Stimulated activated CD8-positive, alpha-beta memory T cell treated with anti-CD3 and anti-CD28 coated beads, Interleukin-12 subunit alpha, Interleukin-12 subunit beta, amount 100 ng/mL, for 4 hours (primary cell): ENCODE data around the gene LCN2.
"Not testable (repeated sequence)": the region's sequence is repeated elsewhere in the genome, so short reads cannot be mapped to it uniquely, and the experiment has no call there.

Source experiments
- DNase-seq: peaks from one replicate; pipeline ENCODE4 v3.0.0-alpha.2; 2020; ENCODE audit warnings: low read depth

The LCN2 gene

DNA sequence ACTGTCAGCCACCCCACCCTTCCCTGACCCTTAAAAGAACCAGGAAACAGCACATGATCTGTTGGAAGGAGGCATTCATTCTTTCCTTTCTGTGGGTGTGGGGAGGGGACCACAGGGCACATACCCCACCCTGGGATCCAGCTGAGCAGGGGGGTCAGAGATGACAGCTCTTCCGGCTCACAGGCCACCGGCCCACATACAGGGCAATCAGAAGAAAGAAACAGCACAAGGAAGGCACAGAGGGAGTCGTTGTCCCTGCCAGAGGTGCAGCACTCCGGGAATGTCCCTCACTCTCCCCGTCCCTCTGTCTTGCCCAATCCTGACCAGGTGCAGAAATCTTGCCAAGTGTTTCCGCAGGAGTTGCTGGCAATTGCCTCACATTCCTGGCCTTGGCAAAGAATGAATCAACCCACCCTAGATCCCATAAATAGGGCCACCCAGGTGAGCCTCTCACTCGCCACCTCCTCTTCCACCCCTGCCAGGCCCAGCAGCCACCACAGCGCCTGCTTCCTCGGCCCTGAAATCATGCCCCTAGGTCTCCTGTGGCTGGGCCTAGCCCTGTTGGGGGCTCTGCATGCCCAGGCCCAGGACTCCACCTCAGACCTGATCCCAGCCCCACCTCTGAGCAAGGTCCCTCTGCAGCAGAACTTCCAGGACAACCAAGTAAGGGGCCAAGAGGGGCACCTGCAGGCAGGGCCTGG lies at the start of gene LCN2:
LCN2 (plus strand) TSS at position 453 of the 701 bp plus-strand sequence; CDS start at position 526, 73 bp downstream.
- DNase-seq, result no peak

DNA sequence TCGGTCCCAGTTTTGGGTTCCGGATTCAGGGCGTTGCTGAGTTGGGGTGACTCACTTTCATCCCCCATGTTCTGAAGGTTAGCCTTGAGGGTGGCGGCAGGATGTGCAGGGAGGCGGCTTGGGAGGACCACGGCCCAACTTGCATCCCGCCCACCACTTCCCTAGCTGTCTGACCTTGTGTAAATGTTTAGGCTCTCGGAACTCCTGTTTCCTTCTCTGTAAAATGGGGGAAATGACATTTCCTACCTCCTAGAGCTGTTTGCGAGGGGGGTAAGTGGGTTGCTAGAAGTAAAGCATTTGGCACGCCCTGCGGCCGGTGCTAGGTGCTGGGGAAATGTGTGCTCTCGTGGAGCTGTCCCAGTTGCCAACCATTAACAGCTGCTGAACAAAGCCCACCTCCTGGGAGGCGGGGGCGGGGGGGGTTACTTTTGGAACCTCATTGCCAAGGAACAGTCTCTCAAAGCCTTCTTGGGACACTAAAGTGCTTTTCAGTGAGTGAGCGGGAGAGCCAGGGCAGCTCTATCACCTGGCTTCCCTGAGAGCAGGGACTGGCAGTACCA lies 49.2 kb upstream of the LCN2 start:
- no peak for DNase-seq

DNA sequence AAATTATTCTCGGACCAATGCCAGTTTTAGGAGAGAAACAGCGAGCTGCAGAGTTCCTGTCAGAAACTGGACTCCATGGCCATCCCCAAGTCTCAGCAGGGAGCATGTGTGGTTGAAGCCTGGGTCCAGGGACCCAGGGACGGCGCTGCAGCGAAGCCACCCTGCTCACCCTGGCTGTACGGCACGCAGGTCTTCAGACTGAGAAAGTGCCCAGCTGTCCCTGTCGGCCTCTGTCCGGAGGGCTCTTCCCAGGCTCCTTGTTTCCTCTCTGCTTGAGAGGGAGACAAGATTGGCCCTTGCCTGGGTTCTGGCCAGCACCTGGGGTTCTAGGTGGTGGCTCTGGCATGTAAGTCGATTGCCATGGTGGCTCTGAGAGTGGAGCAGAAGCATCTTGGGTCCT lies 48.7 kb upstream of the LCN2 start:
- DNase-seq, result no peak

DNA sequence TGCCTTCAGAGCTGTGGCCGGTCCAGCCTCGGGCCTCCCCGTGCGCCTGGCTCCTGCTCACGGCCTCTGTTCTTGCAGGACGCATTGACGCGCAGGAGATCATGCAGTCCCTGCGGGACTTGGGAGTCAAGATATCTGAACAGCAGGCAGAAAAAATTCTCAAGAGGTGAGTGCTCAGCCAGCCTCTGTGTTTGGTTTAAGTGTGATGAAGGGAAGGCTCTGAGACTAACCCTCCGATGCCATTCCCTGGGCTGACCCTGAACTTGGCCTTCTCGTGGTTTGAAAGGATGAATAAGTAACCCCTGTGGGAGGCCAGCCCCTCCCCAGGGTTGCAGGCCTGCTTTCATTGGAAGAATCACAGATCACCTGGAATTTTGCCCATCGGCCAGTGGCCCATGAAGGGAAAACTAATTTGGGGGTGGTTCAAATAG lies 48.0 kb upstream of the LCN2 start:
- DNase-seq, result no peak

DNA sequence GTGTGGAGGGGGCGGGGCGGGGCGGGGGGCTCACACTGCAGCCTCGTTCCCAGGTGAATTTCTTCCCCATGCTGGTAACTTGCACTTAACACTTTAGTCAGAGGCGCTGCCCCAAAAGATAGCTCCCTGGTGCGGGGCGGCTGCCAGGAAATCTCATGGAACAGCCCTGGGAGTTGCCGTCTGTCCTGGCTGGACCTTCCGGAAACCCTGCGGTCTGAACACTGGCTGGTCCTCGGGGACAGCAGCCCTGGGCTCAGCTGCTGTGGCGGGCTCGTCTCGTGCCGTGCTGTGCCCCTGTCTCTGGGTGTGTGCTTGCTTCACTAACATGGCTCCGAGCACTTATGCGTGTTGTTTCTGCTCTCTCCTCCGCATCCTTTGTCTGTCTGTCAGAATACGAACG lies 47.6 kb upstream of the LCN2 start:
- DNase-seq, result no peak

DNA sequence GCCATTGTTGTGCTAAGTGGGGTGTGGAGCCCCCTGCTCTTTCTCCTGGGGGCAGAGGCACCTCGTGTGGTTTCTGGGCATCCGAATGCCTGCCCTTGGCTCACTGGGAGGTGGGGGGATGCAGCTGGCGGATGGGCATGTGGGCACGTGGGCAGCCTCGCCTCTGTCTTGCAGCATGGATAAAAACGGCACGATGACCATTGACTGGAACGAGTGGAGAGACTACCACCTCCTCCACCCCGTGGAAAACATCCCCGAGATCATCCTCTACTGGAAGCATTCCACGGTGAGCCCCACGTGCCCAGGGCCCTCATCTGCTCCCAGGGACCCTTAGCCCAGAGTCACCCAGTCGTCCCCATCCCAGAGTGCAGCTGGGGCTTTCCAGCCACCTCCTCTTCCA lies 47.1 kb upstream of the LCN2 start:
- DNase-seq, result no peak

DNA sequence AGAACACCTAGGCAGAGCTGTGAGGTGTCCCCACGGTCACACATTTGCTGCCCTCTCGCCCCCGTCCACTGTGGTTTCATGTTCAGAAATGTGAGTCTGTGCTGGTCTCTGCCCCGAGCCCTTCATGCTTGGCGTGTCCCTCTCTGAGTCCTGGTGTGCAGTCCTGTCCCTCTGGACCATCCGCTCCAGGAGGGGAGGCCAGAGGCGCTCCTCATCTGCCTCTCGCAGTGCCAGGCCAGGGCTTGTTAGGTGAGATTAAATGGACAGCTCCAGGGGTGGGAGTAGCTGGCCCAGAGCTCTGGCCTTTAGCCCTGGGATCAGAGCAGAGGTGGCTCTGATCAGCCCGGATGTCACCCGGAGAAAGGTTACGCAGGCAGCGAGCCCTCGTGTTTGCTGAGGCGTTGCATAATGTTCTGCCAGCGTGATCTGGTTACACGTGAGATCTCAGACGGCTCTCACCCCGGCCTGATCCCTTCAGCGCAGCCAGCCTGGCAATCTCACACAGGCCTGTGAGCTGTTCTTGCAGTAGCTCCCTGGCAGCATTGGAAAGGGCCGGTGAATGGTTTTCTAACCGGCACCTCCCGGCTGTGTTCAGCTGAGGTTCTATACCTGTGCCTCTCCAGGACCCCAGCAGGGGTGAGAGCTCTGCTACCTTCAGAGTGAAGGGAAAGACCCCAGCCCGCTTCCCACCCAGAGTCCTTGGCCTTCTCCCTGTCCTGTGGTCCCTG lies 46.2 kb upstream of the LCN2 start:
- DNase-seq, result no peak

DNA sequence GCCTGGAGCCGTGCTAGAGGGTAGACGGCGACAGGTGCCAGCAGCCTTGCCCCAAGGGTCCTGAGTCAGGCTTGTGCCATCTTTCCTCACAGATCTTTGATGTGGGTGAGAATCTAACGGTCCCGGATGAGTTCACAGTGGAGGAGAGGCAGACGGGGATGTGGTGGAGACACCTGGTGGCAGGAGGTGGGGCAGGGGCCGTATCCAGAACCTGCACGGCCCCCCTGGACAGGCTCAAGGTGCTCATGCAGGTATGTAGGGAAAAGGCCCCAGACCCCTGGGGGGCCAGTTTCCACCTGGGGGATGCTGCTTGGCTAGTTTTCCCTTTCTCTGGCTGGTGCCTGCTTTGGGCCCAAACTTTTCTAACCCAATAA lies 45.7 kb upstream of the LCN2 start:
- DNase-seq, result no peak

DNA sequence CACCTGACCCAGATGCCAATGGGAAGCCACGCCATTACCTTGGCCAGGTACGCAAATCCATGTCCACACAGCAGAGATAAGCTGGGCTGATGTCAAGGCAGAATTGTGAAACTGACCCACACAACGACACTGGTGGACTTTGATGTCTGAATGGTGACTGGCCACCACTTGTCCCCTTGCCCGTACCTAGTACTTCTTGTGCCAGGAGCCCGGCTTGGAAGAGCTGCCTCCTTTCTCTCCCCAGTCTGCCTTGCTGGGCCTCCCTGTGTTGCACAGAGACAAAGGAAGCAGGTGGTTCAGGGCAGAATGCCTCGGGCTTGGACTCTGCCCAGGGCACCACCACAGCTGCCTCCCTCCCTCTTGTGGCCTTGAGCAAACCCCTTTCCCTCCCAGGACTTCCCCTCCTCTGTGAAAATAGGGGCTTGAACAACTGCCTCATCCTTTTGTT lies 45.1 kb upstream of the LCN2 start:
- no peak for DNase-seq

DNA sequence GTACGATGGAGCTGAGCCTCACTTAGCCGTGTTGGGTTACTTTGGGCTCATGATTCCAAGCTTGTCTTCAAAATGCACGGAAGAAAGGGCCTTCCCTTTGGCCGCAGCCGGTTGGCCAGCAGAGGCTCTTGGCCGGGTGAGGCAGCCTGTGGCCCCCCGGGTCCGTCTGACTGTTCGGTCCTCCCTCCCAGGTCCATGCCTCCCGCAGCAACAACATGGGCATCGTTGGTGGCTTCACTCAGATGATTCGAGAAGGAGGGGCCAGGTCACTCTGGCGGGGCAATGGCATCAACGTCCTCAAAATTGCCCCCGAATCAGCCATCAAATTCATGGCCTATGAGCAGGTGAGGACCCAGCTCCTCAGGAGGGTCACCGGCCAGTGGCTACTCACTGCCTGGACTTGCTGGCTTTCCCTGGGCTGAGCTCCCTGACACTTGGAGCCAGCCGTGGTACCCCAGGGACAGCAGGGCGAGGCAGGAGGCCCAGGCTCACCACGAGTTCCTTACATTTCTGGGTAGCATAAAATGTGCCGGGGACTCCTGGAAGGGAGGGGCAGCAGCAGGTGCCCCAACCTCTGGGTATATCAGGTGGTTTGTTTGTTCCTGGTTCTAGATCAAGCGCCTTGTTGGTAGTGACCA lies 43.6 kb upstream of the LCN2 start:
- DNase-seq, result no peak

DNA sequence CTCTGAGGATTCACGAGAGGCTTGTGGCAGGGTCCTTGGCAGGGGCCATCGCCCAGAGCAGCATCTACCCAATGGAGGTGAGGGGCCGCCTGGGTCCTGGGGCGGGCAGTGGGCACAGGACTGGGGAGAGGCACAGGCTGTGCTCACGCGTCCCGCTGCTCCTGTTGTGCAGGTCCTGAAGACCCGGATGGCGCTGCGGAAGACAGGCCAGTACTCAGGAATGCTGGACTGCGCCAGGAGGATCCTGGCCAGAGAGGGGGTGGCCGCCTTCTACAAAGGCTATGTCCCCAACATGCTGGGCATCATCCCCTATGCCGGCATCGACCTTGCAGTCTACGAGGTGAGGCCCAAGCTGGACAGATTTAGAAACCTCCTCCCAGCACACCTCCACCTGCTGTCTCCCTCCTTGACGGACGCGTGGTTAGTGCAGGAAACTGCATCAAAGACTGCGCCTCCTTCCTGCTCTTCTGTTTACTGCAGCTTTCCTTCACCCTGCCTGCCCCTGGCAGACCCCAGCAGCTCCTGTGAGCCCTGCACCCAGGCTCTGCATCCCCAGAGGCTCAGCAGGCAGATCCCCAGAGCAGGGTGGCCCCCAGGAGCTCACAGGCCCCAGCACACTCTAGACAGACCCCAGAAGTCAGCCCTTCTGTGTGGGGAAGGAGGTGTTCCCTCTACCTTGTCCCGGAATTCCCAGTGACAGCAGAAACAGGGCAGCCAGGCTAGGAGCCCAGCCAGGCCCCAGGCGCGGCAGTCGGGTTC lies 42.9 kb upstream of the LCN2 start:
- DNase-seq, result no peak

DNA sequence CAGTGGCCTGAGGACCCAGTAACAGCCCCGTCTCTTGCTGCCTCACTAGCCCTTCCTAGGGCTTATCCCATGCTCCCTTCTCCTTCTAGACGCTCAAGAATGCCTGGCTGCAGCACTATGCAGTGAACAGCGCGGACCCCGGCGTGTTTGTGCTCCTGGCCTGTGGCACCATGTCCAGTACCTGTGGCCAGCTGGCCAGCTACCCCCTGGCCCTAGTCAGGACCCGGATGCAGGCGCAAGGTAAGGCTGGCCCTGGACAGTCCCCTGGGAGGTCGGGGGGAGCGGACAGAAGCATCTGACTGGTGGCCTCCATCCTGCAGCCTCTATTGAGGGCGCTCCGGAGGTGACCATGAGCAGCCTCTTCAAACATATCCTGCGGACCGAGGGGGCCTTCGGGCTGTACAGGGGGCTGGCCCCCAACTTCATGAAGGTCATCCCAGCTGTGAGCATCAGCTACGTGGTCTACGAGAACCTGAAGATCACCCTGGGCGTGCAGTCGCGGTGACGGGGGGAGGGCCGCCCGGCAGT lies 42.2 kb upstream of the LCN2 start:
- no peak for DNase-seq

DNA sequence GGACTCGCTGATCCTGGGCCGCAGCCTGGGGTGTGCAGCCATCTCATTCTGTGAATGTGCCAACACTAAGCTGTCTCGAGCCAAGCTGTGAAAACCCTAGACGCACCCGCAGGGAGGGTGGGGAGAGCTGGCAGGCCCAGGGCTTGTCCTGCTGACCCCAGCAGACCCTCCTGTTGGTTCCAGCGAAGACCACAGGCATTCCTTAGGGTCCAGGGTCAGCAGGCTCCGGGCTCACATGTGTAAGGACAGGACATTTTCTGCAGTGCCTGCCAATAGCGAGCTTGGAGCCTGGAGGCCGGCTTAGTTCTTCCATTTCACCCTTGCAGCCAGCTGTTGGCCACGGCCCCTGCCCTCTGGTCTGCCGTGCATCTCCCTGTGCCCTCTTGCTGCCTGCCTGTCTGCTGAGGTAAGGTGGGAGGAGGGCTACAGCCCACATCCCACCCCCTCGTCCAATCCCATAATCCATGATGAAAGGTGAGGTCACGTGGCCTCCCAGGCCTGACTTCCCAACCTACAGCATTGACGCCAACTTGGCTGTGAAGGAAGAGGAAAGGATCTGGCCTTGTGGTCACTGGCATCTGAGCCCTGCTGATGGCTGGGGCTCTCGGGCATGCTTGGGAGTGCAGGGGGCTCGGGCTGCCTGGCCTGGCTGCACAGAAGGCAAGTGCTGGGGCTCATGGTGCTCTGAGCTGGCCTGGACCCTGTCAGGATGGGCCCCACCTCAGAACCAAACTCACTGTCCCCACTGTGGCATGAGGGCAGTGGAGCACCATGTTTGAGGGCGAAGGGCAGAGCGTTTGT lies 41.6 kb upstream of the LCN2 start:
- no peak for DNase-seq

DNA sequence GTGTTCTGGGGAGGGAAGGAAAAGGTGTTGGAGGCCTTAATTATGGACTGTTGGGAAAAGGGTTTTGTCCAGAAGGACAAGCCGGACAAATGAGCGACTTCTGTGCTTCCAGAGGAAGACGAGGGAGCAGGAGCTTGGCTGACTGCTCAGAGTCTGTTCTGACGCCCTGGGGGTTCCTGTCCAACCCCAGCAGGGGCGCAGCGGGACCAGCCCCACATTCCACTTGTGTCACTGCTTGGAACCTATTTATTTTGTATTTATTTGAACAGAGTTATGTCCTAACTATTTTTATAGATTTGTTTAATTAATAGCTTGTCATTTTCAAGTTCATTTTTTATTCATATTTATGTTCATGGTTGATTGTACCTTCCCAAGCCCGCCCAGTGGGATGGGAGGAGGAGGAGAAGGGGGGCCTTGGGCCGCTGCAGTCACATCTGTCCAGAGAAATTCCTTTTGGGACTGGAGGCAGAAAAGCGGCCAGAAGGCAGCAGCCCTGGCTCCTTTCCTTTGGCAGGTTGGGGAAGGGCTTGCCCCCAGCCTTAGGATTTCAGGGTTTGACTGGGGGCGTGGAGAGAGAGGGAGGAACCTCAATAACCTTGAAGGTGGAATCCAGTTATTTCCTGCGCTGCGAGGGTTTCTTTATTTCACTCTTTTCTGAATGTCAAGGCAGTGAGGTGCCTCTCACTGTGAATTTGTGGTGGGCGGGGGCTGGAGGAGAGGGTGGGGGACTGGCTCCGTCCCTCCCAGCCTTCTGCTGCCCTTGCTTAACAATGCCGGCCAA lies 40.8 kb upstream of the LCN2 start:
- DNase-seq, result no peak

DNA sequence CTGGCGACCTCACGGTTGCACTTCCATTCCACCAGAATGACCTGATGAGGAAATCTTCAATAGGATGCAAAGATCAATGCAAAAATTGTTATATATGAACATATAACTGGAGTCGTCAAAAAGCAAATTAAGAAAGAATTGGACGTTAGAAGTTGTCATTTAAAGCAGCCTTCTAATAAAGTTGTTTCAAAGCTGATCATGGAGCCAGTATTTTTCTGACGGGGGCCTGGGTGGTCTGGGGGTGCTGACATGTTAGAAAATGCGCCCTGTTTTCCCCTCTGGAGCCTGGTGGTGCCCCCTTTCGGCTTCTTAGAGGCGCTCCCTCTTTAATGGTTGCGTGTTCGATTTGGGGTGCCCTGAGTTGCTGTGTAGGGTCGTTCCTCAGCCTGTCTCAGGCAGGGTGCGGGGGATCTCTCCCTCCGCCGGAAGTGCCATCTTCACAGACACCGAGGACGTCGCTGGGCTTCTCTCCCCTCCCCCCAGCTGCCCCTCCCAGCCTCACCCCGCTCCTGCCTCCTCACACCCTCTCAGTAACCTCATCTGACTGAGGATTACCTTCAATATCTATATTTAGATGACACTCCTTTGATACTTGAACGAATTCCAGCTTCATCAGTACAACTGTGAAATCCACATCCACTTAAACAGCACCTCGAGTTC lies 40.1 kb upstream of the LCN2 start:
- DNase-seq, result no peak

DNA sequence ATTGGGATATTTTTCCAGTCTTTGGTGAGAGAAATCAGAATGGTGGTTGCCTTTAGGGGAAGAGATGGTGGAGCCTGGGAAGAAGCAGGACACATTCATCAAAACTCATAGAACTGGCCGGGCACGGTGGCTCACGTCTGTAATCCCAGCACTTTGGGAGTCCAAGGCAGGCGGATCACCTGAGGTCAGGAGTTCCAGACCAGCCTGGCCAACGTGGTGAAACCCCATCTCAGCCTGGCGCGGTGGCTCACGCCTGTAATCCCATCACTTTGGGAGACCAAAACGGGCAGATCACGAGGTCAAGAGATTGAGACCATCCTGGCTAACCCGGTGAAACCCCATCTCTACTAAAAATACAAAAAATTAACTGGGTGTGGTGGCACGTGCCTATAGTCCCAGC lies 37.5 kb upstream of the LCN2 start:
- not testable (repeated sequence) for DNase-seq

DNA sequence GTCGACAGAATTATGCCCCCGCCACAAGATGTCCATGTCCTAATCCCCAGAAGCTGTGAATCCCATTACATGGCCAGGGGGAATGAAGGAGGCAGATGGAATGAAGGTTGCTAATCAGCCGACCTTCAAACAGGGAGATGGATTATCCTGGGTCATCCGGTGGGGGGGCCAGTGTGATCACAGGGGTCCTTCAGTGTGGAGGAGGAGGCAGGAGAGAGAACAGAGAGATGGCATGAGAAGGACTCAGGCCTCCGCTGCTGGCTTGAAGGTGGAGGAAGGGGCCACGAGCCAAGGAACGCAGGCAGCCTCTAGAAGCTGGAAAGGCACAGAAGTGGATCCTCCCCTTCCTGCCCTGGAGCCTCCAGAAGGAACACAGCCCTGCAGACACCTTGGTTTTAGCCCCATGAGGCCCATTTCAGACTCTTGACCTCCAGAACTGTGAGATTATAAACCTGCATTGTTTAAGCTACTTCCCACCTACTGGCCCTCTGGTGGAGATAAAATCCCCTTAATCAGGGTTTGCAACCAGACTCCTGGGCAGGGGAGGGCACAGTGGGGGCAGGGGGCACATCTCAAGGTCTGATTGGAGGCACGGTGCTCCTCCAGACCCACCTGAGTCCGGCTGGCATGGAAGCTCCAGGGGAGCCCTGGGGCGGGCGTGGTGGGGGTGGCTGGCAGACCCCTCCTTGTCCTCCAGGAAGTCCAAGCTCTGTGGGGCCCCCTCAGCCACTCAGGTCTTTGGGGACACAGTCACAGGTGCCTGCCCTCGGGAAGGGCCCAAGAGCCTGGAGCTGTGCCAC lies 35.5 kb upstream of the LCN2 start:
- DNase-seq, result no peak

DNA sequence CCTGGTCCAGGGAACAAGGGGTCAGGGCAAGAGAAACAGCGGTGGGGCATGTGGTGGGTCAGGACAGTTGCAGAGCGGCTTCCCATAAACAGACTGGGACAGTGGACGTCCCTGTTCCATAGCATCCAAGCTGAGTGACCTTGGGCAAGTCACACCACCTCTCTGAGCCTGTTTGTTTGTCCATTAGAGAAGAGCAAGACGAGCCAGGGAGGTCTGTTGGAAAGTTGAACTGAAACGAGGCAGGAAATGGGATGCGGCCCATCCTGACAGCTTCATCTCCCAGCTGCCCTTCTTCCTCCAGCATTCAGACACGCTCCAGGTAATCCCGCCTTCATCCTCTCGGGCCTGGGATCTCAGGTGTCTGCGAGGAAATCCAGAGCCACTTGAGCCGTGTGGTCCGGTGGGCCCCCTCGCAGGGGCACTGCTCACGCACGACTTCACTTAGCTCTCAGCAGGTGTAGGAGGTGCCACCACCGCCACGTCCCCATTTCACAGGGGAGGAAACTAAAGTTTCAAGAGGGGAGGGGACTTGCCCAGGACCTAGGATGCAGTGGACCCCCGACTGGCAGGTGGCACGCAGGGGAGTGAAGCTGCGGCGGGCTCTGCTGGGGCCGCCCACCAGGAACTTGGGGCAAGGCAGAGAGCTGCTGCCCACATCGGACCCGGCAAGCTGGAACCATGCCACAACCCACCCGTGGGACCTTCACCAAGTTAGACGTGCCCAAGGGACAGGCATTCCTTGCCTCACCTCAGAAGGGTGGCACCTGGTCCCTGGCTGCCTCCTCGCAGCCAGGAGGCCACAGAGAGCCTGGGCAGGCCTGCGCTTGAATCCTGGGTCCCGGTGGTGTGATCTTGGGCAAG lies 34.7 kb upstream of the LCN2 start:
- DNase-seq, result no peak
